DMS153 (cell line): Measurements from ENCODE around the gene KCTD16.

Experiments
- DNase-seq: peaks from one replicate; lab custom pipeline; 2025; lab: John Stamatoyannopoulos, UW

The KCTD16 gene

GRCh38 chr5:144531188-144531587 lies 360.5 kb downstream of the KCTD16 start:
- no peak for DNase-seq
